Glomerular endothelial cell (primary cell): ENCODE results near the gene COMMD1. TPM values are rescaled to one million over a fixed set of nuclear protein-coding genes. Genes with fewer than 3 reads are reported as not detected.
"Not testable (repeated sequence)": the region's sequence is repeated elsewhere in the genome, so short reads cannot be mapped to it uniquely, and the experiment has no call there.

Source experiments
- DNase-seq: peaks from one replicate; pipeline ENCODE4 v3.0.0-alpha.2; 2011; ENCODE audit warnings: low read depth, low spot score; ENCODE audit errors: extremely low read depth
- total RNA-seq: library from RNA; depleted of rRNA; stranded (reverse); fragments of >200 nt; gene quantifications from 2 replicates; pipeline ENCODE4 v1.2.3, GENCODE V29; 2015

Gene COMMD1
- total RNA-seq, 1 donor from 2014 or later, result 35.3 TPM

DNA sequence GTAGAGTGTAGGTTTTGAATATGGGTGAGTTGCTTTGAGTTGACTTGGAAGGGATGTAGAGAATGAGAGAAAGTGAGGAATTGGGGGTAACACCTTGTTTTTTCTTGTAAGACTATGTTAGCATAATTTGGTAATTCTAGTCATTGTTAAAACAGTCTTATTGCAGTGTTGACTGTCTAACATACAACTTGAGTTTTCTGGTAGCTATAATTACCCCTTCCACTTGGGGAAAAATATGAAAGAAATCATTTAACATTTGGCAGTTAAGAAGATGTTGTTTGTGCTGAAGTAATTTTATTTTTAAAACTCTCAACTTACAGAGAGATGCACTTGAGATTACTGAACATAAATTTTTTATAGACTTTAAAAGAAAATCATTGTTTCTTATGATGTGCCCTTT is 108.2 kb downstream of the COMMD1 start:
- no peak for DNase-seq

DNA sequence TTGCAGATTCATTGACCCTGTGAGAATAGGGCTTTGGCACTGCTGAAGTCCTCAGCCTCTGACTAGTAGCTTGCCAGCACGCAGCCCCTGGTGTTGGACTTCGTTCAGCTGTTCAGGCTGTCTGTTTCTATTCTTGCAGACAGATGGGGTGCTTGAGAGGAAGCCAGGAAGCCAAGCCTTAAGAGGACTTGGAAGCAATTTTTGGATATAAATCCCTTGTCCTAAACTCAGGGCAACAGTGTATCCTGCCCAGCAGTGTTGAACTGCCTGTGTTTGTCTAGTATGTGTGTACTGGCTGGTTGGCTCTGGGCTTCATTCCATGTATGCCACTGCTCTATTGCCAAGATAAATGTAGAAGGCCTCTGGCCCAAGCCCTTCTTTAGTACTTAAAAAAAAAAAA is 108.6 kb downstream of the COMMD1 start:
- no peak for DNase-seq

DNA sequence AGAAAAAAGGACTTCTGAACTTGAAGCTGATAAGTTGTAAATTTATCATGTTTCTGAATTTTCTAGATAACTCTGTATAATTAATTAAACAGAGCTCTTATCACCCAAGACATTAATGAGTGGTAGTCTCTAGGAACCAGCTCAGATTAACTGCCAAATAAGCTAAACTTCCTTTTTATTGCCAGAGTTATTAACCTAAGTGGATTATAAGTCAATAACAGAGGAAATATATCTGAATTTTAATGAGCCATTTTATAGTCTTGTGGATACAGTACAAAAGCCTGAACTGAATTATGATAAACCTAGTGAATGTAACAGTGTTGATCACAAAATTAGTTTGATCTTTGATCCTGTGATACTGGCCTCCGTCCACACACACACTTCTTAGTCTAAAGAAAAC is 111.5 kb downstream of the COMMD1 start:
- no peak for DNase-seq

DNA sequence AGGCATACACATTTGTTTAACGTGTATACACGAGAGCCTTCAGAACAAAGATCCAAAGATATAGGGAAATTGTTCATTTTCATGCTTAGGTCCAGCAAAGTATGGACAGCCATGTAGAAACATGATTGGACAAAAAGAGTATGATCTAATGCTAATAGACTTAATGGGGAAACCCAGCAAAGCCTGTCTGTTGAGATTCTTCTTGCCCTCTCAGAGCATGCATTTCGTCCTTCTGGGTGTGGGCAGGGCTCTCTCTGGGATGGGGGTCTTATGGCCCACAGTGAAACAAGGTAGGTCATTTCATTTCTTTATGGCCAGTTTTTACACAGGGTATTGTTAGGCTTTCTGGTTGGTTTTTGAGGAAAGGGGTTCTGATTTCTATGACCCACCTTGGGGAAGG is 124.4 kb downstream of the COMMD1 start:
- DNase-seq, result no peak

DNA sequence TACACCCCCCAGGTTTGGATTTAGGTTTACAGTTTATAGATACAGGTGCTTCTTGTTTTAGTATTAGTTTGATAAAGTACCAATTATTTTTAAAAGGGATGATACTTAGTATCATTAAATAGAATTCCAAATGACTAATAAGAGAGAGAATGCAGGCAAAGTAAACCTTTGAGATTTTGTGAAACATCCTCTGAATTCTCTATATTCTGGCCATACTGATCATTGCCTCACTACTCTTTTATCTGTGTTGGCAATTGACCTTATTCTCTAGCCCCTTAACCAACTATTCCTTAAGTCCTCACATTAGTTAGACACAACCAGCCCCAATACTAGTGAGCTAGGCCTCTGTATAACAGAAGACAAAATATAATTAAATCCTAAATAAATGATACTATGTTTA is 125.4 kb downstream of the COMMD1 start:
- DNase-seq, result no peak

DNA sequence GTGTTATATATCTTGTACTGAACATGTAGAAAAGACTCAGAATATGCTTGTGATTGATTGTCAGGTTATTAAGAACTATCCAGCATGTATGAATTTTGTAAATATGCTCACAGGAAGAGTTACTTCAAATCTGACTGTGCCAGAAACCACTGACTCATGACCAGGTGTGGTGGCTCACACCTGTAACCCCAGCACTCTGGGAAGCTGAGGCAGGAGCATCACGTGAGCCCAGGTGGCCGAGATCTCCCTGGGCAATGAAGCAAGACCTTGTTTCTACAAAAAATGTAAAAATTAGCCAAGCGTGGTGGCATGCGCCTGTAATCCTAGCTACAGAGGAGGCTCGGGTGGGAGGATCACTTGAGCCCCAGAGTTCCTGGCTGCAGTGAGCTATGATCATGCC is 126.6 kb downstream of the COMMD1 start:
- no peak for DNase-seq

DNA sequence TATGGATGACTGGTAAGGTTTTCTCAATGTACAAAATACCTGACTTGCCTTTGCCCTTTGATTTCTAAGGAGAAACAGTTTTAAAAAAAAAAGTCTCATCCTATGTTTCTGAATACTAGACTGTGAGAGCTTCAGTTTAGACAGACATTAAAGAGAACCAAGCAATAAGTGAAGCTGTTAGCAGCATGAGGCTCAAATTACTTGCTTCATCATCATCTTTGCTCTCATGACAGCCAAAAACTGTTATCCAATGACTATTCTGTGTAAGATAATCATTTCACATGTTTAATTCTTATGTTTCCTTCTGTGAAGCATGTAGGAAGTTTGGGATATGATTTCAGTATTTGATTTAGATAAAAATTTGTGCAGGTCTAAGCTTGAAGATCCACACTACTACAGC is 129.2 kb downstream of the COMMD1 start:
- no peak for DNase-seq

DNA sequence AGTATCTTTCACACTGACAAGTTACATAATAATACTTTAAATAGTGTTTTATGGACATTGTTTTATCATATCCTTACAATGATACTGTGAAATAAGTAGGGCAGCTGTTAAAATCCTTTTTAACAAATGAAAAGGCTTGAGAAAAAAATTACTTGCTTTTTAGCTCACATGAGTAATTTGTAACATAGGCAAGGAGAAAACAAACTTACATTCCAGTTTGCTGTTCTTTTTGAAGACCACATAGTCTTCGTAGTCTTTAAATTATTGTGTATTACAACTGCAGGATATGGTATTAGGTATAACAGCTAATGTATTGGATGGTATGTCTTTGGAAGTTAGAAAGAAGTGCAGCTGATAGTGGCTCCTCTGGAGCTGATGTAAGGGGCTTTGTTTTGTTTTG is 130.8 kb downstream of the COMMD1 start:
- no peak for DNase-seq

DNA sequence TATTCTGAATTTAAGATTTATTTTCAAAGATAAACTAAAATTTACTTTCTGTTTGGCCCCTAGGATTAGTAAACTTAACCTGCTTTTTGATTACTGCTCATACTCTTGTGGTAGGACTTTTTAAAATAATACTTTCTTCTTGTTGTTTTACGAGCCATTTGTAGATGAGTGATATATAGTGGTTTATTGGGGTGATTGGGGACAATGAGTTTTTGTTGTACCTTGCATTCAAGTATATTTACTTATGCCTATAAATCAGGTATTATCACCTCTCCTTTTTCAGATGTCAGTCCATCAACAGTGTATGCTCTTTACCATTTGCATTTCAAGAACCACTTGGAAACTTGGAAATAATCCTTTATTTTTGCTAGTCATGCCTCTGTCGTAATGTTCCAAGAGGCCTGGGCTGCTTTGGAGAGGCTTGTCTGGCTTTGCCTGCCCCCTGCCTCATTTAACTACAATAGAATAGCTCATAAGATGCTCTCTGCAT is 131.3 kb downstream of the COMMD1 start:
- no peak for DNase-seq

DNA sequence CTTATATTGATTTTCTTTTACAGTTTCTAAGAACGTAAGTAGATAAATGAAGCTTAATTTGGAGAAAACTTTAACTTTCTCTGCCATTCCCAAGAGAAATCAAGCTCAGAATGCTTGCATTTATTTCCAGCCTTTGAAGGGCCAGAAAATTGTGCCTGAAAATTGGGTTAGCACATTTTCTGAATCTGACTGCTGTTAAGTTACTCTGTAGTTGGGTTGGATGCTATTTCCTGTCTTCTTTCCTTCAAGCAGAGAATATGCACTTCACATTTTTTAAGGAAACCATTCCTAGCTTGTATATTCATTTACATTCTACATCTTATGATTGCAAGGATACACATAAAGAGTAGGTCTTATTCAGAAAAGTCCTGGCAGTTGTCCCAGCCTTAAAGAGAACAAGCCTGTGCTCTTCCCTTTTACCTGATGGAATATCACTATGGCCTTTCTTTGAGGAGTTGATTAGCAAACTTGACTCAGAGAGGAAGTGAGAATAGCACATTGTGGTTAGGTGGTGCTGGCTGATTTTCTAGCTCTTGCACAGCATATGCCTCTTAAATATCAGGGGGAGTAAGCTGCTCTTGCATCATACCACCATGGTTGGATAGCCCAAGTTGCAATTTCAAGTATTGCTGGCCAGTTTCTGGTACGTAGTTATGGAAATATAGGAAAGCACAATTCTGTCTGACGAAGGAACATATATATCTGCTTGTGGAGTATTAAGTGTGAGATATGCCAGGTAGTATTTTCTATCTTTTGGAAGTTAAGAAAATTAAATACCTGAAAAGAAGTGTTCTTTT is 133.7 kb downstream of the COMMD1 start:
- DNase-seq, result no peak

DNA sequence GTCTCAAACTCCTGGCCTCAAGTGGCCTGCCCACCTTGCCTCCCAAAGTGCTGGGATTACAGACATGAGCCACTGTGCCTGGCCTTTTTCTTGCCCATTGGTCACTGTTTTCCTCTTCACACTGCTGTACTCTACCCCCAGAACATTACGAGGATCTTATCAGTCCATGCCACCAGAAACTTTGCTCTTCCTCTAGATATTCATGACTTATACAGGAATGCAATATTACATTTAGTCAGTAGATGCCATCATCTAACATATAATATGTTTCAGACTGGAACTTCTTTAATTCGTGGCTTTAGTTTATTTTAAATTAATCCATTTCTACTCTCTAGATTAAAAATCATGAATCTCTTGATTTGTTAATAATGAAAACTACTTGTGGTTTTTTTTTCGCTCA is 135.5 kb downstream of the COMMD1 start:
- no peak for DNase-seq

DNA sequence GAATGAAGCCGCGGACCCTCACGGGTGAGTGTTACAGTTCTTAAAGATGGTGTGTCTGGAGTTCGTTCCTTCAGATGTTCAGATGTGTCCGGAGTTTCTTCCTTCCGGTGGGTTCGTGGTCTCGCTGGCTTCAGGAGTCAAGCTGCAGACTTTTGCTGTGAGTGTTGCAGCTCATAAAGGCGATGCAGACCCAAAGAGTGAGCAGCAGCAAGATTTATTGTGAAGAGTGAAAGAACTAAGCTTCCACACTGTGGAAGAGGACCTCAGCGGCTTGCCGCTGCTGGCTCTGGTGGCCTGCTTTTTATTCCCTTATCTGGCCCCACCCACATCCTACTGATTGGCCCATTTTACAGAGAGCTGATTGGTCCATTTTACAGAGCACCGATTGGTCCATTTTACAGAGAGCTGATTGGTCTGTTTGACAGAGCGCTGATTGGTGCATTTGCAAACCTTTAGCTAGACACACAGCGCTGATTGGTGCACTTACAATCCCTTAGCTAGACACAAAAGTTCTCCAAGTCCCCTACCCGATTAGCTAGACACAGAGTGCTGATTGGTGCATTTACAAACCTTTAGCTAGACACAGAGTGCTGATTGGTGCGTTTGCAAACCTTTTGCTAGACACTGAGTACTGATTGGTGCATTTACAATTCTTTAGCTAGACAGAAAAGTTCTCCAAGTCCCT is 136.4 kb downstream of the COMMD1 start:
- DNase-seq, result not testable (repeated sequence)

DNA sequence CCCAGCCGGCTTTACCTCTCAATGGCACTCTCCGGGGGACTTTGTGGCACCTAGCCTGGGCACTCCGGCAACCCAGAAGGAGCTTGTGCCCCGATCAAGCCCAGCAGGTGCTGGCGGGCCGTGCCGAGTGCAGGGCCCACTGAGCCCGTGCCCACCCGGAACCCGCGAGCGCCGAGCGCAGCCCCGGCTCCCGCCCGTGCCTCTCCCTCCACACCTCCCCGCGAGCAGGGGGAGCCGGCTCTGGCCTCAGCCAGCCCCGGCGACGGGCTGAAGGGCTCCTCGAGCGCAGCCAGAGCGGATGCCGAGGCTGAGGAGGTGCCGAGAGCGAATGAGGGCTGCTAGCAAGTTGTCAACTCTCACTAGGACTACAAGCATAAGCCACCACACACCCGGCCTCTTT is 136.9 kb downstream of the COMMD1 start:
- no peak for DNase-seq

DNA sequence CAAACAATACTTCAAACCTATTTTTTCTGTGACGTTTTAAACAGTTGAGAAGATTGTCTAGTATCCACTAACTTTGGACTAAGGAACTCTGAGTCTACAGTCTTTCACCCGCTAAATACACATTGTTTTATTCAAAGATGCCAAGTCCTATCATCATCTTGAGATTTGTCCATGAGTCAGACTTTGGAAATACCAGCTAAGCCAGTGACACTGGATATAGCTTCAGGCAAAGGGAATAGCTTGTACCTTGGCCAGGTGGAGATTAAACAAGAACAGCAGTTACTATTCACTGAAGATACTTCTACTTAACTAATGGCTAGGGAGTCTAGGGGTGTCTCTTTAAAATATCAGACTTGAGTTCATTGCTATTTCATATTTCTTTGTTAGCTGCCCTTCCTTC is 137.5 kb downstream of the COMMD1 start:
- DNase-seq, result no peak

DNA sequence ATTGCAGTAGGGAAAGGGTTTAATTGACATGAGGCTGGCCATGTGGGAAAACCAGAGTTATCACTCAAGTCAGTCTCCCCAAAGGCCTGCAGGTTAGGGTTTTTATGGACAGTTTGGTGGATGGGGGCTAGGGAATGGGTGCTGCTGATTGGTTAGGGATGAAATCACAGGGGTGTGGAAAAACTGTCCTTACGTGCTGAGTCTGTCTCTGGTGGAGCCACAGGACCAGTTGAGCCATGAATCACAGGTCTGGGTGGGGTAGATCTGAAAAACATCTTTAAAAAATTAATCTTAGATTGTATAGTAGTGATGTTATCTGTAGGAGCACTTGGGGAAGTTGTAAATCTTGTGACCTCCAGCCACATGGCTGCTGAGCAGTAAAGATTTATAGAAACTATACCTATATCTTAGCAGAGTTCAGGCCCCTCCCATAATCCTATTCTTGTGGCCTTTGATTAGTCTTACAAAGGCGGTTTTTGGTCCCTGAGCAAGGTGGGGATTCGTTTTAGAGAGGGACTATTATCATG is 139.6 kb downstream of the COMMD1 start:
- no peak for DNase-seq

DNA sequence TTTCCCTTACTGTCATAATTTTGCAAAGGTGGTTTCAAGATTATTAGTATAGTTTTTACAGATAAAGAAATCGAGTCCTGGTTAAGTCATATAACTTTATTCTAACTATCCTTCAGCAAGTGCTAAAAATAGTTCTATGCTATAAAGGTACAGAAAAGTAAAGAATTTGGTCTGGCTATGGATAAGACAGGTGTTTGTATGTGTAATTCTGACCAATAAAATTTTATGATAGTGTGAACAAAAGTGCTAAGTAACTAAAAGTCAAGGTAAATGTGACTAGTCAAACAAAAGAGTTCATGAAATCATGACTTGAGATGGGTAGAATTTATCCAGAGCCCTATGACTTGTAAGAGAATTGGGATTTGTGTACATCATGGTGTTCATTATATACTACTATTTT is 140.7 kb downstream of the COMMD1 start:
- DNase-seq, result no peak

DNA sequence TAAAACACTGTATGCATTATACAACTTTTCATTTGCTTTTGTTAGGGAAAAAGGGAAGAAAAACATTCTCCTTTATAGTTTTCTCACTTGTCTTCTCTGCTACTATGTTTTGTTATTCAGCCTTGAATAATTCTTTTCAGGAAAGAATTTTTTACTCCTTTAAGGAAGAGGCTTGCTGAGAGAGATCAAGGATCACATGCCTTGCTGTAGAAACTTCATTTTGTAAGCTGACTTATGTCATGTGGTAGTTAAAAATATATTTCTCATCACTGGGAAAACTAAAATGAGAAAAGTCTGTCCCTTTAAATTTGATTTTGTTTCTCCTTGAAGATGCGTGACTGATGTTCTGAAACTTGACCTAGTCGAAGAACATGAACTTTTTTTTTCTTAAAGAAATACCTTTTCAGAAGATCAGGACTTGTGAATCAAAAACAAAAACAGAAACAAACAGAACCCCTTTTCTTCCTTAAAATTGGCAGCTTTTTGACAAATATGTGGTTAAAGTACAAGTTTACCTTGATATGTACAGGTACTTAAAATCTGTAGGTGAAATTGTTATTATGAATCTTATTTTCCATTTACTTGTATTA is 145.1 kb downstream of the COMMD1 start:
- DNase-seq, result no peak

DNA sequence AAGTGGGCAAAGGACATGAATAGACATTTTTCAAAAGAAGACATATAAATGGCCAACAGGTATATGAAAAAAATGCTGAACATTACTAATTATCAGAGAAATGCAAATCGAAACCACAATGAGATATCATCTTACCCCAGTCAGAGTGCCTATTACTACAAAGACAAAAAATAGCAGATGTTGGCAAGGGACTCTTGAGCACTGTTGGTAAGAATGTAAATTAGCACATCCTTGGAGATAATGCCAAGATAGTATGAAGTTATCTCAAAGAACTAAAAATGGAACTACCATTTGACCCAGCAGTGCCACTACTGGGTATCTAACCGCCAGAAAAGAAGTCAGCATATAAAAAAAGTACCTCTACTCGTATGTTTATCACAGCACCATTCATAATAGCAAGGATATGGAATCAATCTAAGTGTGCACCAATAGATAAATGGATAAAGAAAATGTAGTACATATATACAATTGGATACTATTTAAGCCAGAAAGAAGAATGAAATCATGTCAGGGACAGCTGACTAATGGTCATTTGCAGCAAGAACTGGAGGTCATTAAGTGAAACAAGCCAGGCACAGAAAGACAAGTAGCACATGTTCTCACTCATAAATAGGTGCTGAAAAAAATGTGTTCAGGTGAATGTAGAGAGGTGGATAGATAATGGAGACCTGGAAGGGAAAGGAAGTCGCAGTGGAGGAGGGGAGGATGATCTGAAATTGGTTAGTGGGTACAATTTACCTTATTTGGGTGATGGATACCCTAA is 148.7 kb downstream of the COMMD1 start:
- DNase-seq, result no peak

DNA sequence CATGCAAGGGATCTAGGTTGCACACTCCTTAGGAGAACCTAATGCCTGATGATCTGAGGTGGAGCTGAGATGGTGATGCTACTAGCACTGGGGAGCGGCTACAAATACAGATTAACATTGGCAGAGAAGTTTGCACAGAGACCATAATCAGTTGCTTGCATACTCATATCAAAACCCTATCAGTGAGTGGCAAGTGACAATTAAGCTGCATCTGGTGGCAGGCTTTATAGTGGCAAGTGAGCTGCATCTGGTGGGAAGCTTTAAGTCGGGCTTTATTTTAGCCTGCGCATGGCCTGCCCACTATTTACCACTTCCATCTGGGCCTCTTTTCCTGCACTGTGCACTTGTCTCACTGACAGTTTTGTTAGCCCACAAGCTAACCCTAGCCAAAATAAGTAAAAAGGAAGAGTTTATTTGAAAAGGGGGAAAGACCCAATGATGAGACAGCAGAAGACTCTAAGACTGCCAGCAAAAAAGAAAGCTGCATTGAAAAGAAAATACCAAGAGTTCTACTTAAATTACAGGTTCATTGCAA is 149.5 kb downstream of the COMMD1 start:
- no peak for DNase-seq

DNA sequence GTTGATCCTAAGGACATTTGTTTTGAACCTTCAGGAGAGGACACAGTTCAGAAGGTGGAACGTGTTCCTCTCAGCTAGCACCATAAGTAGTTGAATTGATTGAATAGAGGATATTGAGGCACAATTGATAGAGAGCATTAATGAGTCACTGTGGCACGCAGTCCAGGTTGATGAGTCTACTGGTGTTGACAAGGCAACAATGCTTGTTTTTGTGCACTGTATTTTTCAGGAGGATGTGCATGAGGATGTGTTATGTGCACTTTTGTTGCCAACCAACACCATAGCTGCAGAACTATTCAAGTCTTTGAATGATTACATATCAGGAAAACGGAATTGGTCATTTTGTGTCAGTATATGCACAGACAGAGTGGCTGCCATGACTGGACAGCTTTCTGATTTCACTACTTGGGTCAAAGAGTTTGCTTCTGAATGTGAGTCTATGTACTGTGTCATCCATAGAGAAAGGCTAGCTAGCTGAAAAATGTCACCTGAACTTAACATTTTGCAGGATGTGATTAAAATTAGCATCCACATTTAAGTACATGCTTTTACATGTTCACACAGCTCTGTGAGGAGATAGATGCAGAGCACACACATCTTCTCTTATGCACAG is 150.4 kb downstream of the COMMD1 start:
- no peak for DNase-seq
